ENCODE results near the gene SH3TC1.

GRCh38 chr4:8152090-8152864, 46.8 kb upstream of the SH3TC1 start:
- TF ChIP-seq MAX (IDR thresholded peaks at IDR 0.05; ENCODE audit: low read depth, low read length) (no peak), POLR2A (IDR thresholded peaks at IDR 0.05; ENCODE audit: extremely low read depth, insufficient read length) (no peak)
